H1 (cell line): ENCODE results near the gene CCL4. TPM values are rescaled to one million over a fixed set of nuclear protein-coding genes. Genes with fewer than 3 reads are reported as not detected.
A peak's percentile ranks its signal among the peaks of the same experiment; 100 is the strongest.

Experiments used
- CTCF ChIA-PET: fragments of 300-600 bp; sonication (Branson Sonifier 250); formaldehyde crosslinking; loops from one replicate; lab custom pipeline; 2021; ENCODE audit not compliant: partially characterized antibody; lab: Charles Lee
- POLR2A ChIA-PET: fragments of 300-600 bp; sonication (Branson Sonifier 250); formaldehyde crosslinking; loops from one replicate; lab custom pipeline; 2021; ENCODE audit warnings: inconsistent platforms; ENCODE audit not compliant: partially characterized antibody; lab: Charles Lee
- DNase-seq, 2 experiments: peaks; one replicate each; pipeline versions ENCODE4 v3.0.0 to v3.0.0-alpha.2; 2010 to 2022; ENCODE audit warnings: low spot score in 2 of 2, low read depth in 1 of 2, mixed read lengths in 1 of 2
- FAIRE-seq: peaks from 2 replicates; lab custom pipeline; 2011; peaks lifted over from hg19 to GRCh38; lab: Jason Lieb, UNC
- H2AFZ ChIP-seq: 2 replicates; pipeline ENCODE4 v1.8.1; 2012; ENCODE audit warnings: low read length, inconsistent platforms
- H2AK5ac ChIP-seq: 2 replicates; pipeline ENCODE4 v1.6.1; 2013; ENCODE audit warnings: low read depth, low read length
- H2BK120ac ChIP-seq: replicated peaks from 2 replicates; pipeline ENCODE3; 2013; ENCODE audit warnings: low read depth, low read length, inconsistent platforms
- H2BK12ac ChIP-seq: 2 replicates; pipeline ENCODE4 v1.6.1; 2013; ENCODE audit warnings: low read depth, low read length
- H2BK15ac ChIP-seq: 2 replicates; pipeline ENCODE4 v1.6.1; 2013; ENCODE audit warnings: low read length
- H2BK20ac ChIP-seq: 2 replicates; pipeline ENCODE4 v1.6.1; 2013; ENCODE audit warnings: low read length
- H2BK5ac ChIP-seq: 2 replicates; pipeline ENCODE4 v1.6.1; 2013; ENCODE audit warnings: low read depth, low read length
- H3K14ac ChIP-seq: 2 replicates; pipeline ENCODE4 v1.6.1; 2013; ENCODE audit warnings: inconsistent platforms; ENCODE audit not compliant: insufficient read length
- H3K18ac ChIP-seq: 2 replicates; pipeline ENCODE4 v1.6.1; 2013; ENCODE audit warnings: low read length; ENCODE audit errors: extremely low read depth
- H3K23ac ChIP-seq: 2 replicates; pipeline ENCODE4 v1.6.1; 2013; ENCODE audit warnings: inconsistent platforms; ENCODE audit not compliant: insufficient read length
- H3K23me2 ChIP-seq: 2 replicates; pipeline ENCODE4 v1.6.1; 2013; ENCODE audit warnings: low read depth, low read length
- H3K27ac ChIP-seq: 2 replicates; pipeline ENCODE4 v1.6.1; 2011; ENCODE audit warnings: low read depth, low read length, inconsistent platforms
- H3K27me3 ChIP-seq, 4 experiments: replicated peaks in 1 of 4; 1 replicate in 1 of 4; 2 replicates in 3 of 4; pipeline versions ENCODE4 v1.6.1 to v1.8.1; 2011 to 2013; ENCODE audit warnings: low read length in 3 of 4, mild to moderate bottlenecking in 3 of 4, inconsistent platforms in 2 of 4, mixed read lengths in 2 of 4, moderate library complexity in 1 of 4; ENCODE audit not compliant: control insufficient read depth in 3 of 4, insufficient read depth in 3 of 4; ENCODE audit errors: extremely low read depth in 1 of 4
- H3K36me3 ChIP-seq, 4 experiments: 2 replicates each; pipeline versions ENCODE4 v1.6.1 to v1.8.1; 2011 to 2013; ENCODE audit warnings: mild to moderate bottlenecking in 4 of 4, low read length in 3 of 4, moderate library complexity in 2 of 4, control low read depth in 1 of 4, inconsistent platforms in 1 of 4; ENCODE audit not compliant: insufficient read depth in 4 of 4, control insufficient read depth in 2 of 4
- H3K4ac ChIP-seq: replicated peaks from 2 replicates; pipeline ENCODE3; 2013; ENCODE audit warnings: low read length, low read depth, mixed read lengths, inconsistent platforms; ENCODE audit not compliant: insufficient read length
- H3K4me1 ChIP-seq, 4 experiments: replicated peaks in 1 of 4; 1 replicate in 1 of 4; 2 replicates in 3 of 4; pipeline versions ENCODE4 v1.6.1 to v1.8.1; 2011 to 2013; ENCODE audit warnings: low read length in 3 of 4, inconsistent platforms in 2 of 4, mixed read lengths in 1 of 4; ENCODE audit not compliant: insufficient read depth in 4 of 4, control insufficient read depth in 3 of 4
- H3K4me2 ChIP-seq, 2 experiments: 2 replicates each; pipeline versions ENCODE4 v1.6.1 to v1.8.1; 2011 to 2013; ENCODE audit warnings: low read depth in 2 of 2, low read length in 2 of 2, control low read depth in 1 of 2, inconsistent platforms in 1 of 2, mild to moderate bottlenecking in 1 of 2; ENCODE audit not compliant: insufficient read depth in 1 of 2
- H3K4me3 ChIP-seq, 4 experiments: fragments of 200-600, 300-600 bp in 1 of 4; sonication (generic), shearing (Covaris generic), sonication (Bioruptor Twin) in 1 of 4; 2 replicates each; pipeline versions ENCODE4 v1.5.1 to v1.8.1; 2011 to 2016; ENCODE audit warnings: low read length in 4 of 4, low read depth in 3 of 4, control low read depth in 2 of 4, inconsistent platforms in 2 of 4, mild to moderate bottlenecking in 2 of 4, mixed read lengths in 1 of 4, moderate library complexity in 1 of 4; ENCODE audit not compliant: insufficient read depth in 2 of 4; ENCODE audit errors: extremely low read depth in 1 of 4
- H3K56ac ChIP-seq: replicated peaks from 2 replicates; pipeline ENCODE3; 2013; ENCODE audit warnings: low read depth, mild to moderate bottlenecking, mixed read lengths, low read length, inconsistent platforms; ENCODE audit not compliant: insufficient read length
- H3K79me1 ChIP-seq: 2 replicates; pipeline ENCODE4 v1.6.1; 2013; ENCODE audit warnings: low read depth, low read length, control low read depth
- H3K79me2 ChIP-seq, 2 experiments: 2 replicates each; pipeline versions ENCODE4 v1.6.1 to v1.8.1; 2012 to 2013; ENCODE audit warnings: low read length in 2 of 2, mild to moderate bottlenecking in 2 of 2, inconsistent platforms in 1 of 2; ENCODE audit not compliant: insufficient read depth in 2 of 2, control insufficient read depth in 1 of 2
- H3K9ac ChIP-seq, 4 experiments: replicated peaks in 1 of 4; 1 replicate in 1 of 4; 2 replicates in 3 of 4; pipeline versions ENCODE4 v1.6.1 to v1.8.1; 2011 to 2013; ENCODE audit warnings: low read depth in 3 of 4, low read length in 3 of 4, control low read depth in 2 of 4, mild to moderate bottlenecking in 2 of 4, moderate library complexity in 2 of 4, inconsistent platforms in 1 of 4; ENCODE audit errors: extremely low read depth in 1 of 4
- H3K9me3 ChIP-seq, 2 experiments: 2 replicates each; pipeline versions ENCODE4 v1.6.1 to v1.8.1; 2012 to 2013; ENCODE audit warnings: mild to moderate bottlenecking in 2 of 2, moderate library complexity in 2 of 2, control low read depth in 1 of 2, inconsistent platforms in 1 of 2, low read depth in 1 of 2, low read length in 1 of 2, mixed read lengths in 1 of 2; ENCODE audit not compliant: insufficient read depth in 2 of 2
- H4K20me1 ChIP-seq, 2 experiments: replicated peaks in 1 of 2; 2 replicates each; pipeline versions ENCODE3 to v1.8.1; 2011 to 2013; ENCODE audit warnings: inconsistent platforms in 2 of 2, low read length in 2 of 2, mild to moderate bottlenecking in 1 of 2; ENCODE audit not compliant: insufficient read depth in 2 of 2, control insufficient read depth in 1 of 2
- H4K5ac ChIP-seq: 2 replicates; pipeline ENCODE4 v1.6.1; 2013; ENCODE audit warnings: low read length, low read depth, mixed read lengths, inconsistent platforms; ENCODE audit not compliant: insufficient read length
- H4K8ac ChIP-seq: 2 replicates; pipeline ENCODE4 v1.8.0; 2013; ENCODE audit warnings: mild to moderate bottlenecking, moderate library complexity, low read length, inconsistent platforms; ENCODE audit not compliant: insufficient read depth; ENCODE audit errors: extremely low read depth
- H4K91ac ChIP-seq: replicated peaks from 2 replicates; pipeline ENCODE3; 2013; ENCODE audit warnings: low read length, mixed read lengths, inconsistent platforms; ENCODE audit not compliant: insufficient read length
- YY1 ChIP-seq: IDR thresholded peaks from 2 replicates; pipeline ENCODE4 v1.6.1; 2011; ENCODE audit warnings: low read depth, mild to moderate bottlenecking, low read length
- WGBS, 2 experiments: shearing (Covaris generic) in 1 of 2; methylation state at CpG; one replicate each; pipeline versions ENCODE4 v1.1.6 to v1.1.7; 2013 to 2015; ENCODE audit warnings: low lambda C conversion rate in 2 of 2, mixed read lengths in 2 of 2, inconsistent platforms in 1 of 2, low coverage in 1 of 2, missing lambda C conversion rate in 1 of 2; ENCODE audit not compliant: insufficient replicate concordance in 2 of 2, insufficient coverage in 1 of 2, insufficient read length in 1 of 2; ENCODE audit errors: extremely low coverage in 1 of 2, missing lambda C conversion rate in 1 of 2; 5-methylcytosine and 5-hydroxymethylcytosine counted together
- polyA plus RNA-seq, 7 experiments: library from polyadenylated mRNA; depleted of rRNA in 3 of 7; stranded (reverse) in 5 of 7; unstranded in 2 of 7; fragments of >200 nt in 5 of 7; fragments of 200-250 nt in 2 of 7; gene quantifications; 1 replicate in 5 of 7; 2 replicates in 1 of 7; 4 replicates in 1 of 7; pipeline versions ENCODE4 v1.2.1 to v1.2.3, GENCODE V29; 2011 to 2013; ENCODE audit warnings: missing spikeins in 2 of 7, mixed read lengths in 2 of 7
- total RNA-seq: library from RNA; stranded (reverse); fragmentation: NEBNext Ultra II Directional; extraction: Animal tissue kit (Norgen Biotek cat#: 25700); gene quantifications from 2 replicates; pipeline ENCODE4 v1.2.1, GENCODE V29; 2021

Gene CCL4
- total and polyA plus RNA-seq, 2 of the 8 experiments (the other 6 are each of a cell fraction or from before 2014, with no cell fraction given): not detected

DNA sequence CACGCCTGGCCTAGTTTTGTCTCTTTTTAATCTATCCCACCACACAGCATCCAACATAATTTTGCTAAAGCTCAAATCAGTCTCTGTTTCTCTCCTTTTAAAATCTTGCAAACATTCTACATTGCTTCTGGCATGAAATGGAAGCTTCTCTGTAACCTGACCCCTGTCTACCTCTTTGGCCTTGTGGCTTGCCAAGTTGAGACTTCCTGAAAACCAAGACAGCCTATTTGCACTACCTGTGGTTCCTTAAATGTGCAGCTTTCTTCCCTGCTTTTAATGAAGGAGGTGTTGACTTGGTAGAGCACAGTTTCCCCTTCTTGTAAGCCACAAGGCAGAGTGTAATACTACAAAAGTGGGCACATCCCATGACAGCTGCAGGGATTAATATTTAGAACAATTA is 7.6 kb upstream of the CCL4 start:
- Histone ChIP-seq H4K5ac (no peak overlapping the region), H3K23me2 (no peaks in the 10 kb centered on the region), H4K91ac (no peak overlapping the region), H3K9ac (no peak overlapping the region), H2BK15ac (no peak overlapping the region), H3K9me3 (no peaks in the 10 kb centered on the region), H3K18ac (no peak overlapping the region), H3K36me3 (no peaks in the 10 kb centered on the region), H3K23ac (no peak overlapping the region), H4K8ac (no peak overlapping the region), H3K4me2 (no peak overlapping the region), H3K79me2 (no peaks in the 10 kb centered on the region), H3K4ac (no peak overlapping the region), H3K27ac (no peak overlapping the region), H3K27me3 (no peaks in the 10 kb centered on the region), H4K20me1 (no peaks in the 10 kb centered on the region), H3K79me1 (no peaks in the 10 kb centered on the region), H2AFZ (peak overlapping the region; percentile 50; the same call in 1 of the 2 replicates), H2BK12ac (no peak overlapping the region), H2BK20ac (no peak overlapping the region), H2BK5ac (no peak overlapping the region), H2BK120ac (no peak overlapping the region), H3K4me1 (no peaks in the 10 kb centered on the region; a peak in 1 of 7 replicates), H2AK5ac (no peak overlapping the region), H3K4me3 (no peak overlapping the region), H3K56ac (no peak overlapping the region), H3K14ac (no peak overlapping the region)
- DNase-seq: no peak
- POLR2A ChIA-PET: no interaction called here
- CTCF ChIA-PET: interaction anchor here (0.8 kb wide), 1 partner anchor 151 kb away, joined by 3 read pairs; no protein-coding TSS in a partner anchor
- WGBS, 2 experiments: 63% methylated on average over 1 of the region's 1 CpG; no CpG with 5 or more reads in 1 of the 2 experiments
- no peak for FAIRE-seq
- TF ChIP-seq YY1: no peak
